Endothelial cell of umbilical vein (primary cell): ENCODE measurements around the gene SLC1A1. TPM values are rescaled to one million over a fixed set of nuclear protein-coding genes. Genes with fewer than 3 reads are reported as not detected.

Experiments used
- BruUV-seq: library from RNA; stranded (reverse); fragments of 400-500 nt; replicated peaks from 2 replicates; lab custom pipeline; 2021; lab: Mats Ljungman, UMichigan
- CTCF ChIA-PET: fragments of 300-600, 350-600 bp; sonication (Branson Sonifier 250); formaldehyde crosslinking; loops from one replicate; lab custom pipeline; 2021; ENCODE audit warnings: antibody characterized with exemption, inconsistent platforms; lab: Charles Lee
- POLR2A ChIA-PET: fragments of 300-600, 350-600 bp; sonication (Branson Sonifier 250); formaldehyde crosslinking; loops from one replicate; lab custom pipeline; 2021; ENCODE audit warnings: antibody characterized with exemption, inconsistent platforms; lab: Charles Lee
- DNase-seq: peaks from one replicate; pipeline ENCODE4 v3.0.0-alpha.2; 2011; ENCODE audit warnings: low read depth, low spot score
- FAIRE-seq: peaks from 2 replicates; lab custom pipeline; 2011; peaks lifted over from hg19 to GRCh38; lab: Jason Lieb, UNC
- H2AFZ ChIP-seq: 2 replicates; pipeline ENCODE4 v1.6.0; 2012; ENCODE audit warnings: low read depth, low read length, control low read depth, inconsistent platforms
- H3K27ac ChIP-seq: 2 replicates; pipeline ENCODE4 v1.5.1; 2011; ENCODE audit warnings: low read depth, mild to moderate bottlenecking, control low read depth, low read length, moderate library complexity; ENCODE audit not compliant: insufficient read depth
- H3K27me3 ChIP-seq, 2 experiments: 2 replicates each; pipeline versions ENCODE4 v1.6.0 to v1.6.1; 2011; ENCODE audit warnings: low read length in 2 of 2, mixed read lengths in 1 of 2; ENCODE audit not compliant: control insufficient read depth in 2 of 2, insufficient read depth in 2 of 2
- H3K36me3 ChIP-seq, 2 experiments: 2 replicates in 1 of 2; 3 replicates in 1 of 2; pipeline ENCODE4 v1.5.1; 2011; ENCODE audit warnings: low read length in 2 of 2, mild to moderate bottlenecking in 1 of 2, moderate library complexity in 1 of 2; ENCODE audit not compliant: control insufficient read depth in 2 of 2, insufficient read depth in 2 of 2; ENCODE audit errors: extremely low read depth in 1 of 2
- H3K4me1 ChIP-seq: 3 replicates; pipeline ENCODE4 v1.5.1; 2011; ENCODE audit warnings: mild to moderate bottlenecking, low read length; ENCODE audit not compliant: control insufficient read depth, insufficient read depth; ENCODE audit errors: extremely low read depth
- H3K4me2 ChIP-seq: 2 replicates; pipeline ENCODE4 v1.6.1; 2011; ENCODE audit warnings: low read length, control low read depth, mixed read lengths; ENCODE audit not compliant: insufficient read depth
- H3K4me3 ChIP-seq, 3 experiments: fragments of 200-600 bp in 1 of 3; sonication (generic), shearing (Covaris generic) in 1 of 3; replicated peaks in 1 of 3; 2 replicates each; pipeline ENCODE4 v1.5.1; 2011 to 2016; ENCODE audit warnings: control low read depth in 3 of 3, low read length in 3 of 3, mild to moderate bottlenecking in 2 of 3, inconsistent platforms in 1 of 3, low read depth in 1 of 3, moderate library complexity in 1 of 3; ENCODE audit not compliant: insufficient read depth in 1 of 3
- H3K79me2 ChIP-seq: 2 replicates; pipeline ENCODE4 v1.6.0; 2012; ENCODE audit warnings: low read length, inconsistent platforms; ENCODE audit not compliant: control insufficient read depth, insufficient read depth
- H3K9ac ChIP-seq: replicated peaks from 2 replicates; pipeline ENCODE3; 2011; ENCODE audit warnings: low read length, control low read depth; ENCODE audit not compliant: insufficient read depth; ENCODE audit errors: extremely low read depth
- H3K9me1 ChIP-seq: replicated peaks from 3 replicates; pipeline ENCODE4 v1.6.0; 2011; ENCODE audit warnings: mild to moderate bottlenecking, low read length; ENCODE audit not compliant: control insufficient read depth, insufficient read depth; ENCODE audit errors: extremely low read depth
- H3K9me3 ChIP-seq: replicated peaks from 2 replicates; pipeline ENCODE4 v1.5.1; 2012; ENCODE audit warnings: low read length, inconsistent platforms; ENCODE audit not compliant: control insufficient read depth, insufficient read depth
- H4K20me1 ChIP-seq: replicated peaks from 2 replicates; pipeline ENCODE3; 2011; ENCODE audit warnings: mild to moderate bottlenecking, low read length; ENCODE audit not compliant: control insufficient read depth, insufficient read depth; ENCODE audit errors: extremely low read depth
- CTCF ChIP-seq, 2 donors: IDR thresholded peaks; 1 replicate in 1 of 2; 2 replicates in 1 of 2; pipeline ENCODE4 v1.5.1; 2011; ENCODE audit warnings: low read length in 2 of 2, mild to moderate bottlenecking in 2 of 2, moderate library complexity in 2 of 2, control low read depth in 1 of 2, inconsistent platforms in 1 of 2, low read depth in 1 of 2; ENCODE audit not compliant: insufficient read depth in 1 of 2; ENCODE audit errors: extremely low read depth in 1 of 2
- EZH2 ChIP-seq: IDR thresholded peaks from 2 replicates; pipeline ENCODE4 v1.6.1; 2012; ENCODE audit warnings: borderline replicate concordance, low read depth, mild to moderate bottlenecking, moderate library complexity, low read length, inconsistent platforms; ENCODE audit not compliant: severe bottlenecking
- FOS ChIP-seq: IDR thresholded peaks from 2 replicates; pipeline ENCODE4 v1.6.1; 2011; ENCODE audit warnings: mild to moderate bottlenecking, low read length, moderate library complexity, borderline replicate concordance; ENCODE audit not compliant: insufficient read depth
- GATA2 ChIP-seq: IDR thresholded peaks from 2 replicates; pipeline ENCODE4 v1.7.0; 2011; ENCODE audit warnings: low read depth, mild to moderate bottlenecking, moderate library complexity, mixed read lengths, low read length; ENCODE audit not compliant: insufficient read length, insufficient read depth
- JUN ChIP-seq: IDR thresholded peaks from 2 replicates; pipeline ENCODE4 v1.6.1; 2011; ENCODE audit warnings: borderline replicate concordance, low read depth; ENCODE audit not compliant: insufficient read length, insufficient read depth
- MAX ChIP-seq: IDR thresholded peaks from 2 replicates; pipeline ENCODE4 v1.6.1; 2011; ENCODE audit not compliant: insufficient read depth, insufficient read length
- MYC ChIP-seq: IDR thresholded peaks from one replicate; pipeline ENCODE4 v1.6.1; 2011; ENCODE audit warnings: mild to moderate bottlenecking, low read depth, low read length
- POLR2A ChIP-seq: IDR thresholded peaks from 2 replicates; pipeline ENCODE4 v1.6.1; 2012; ENCODE audit warnings: low read depth, mild to moderate bottlenecking, control low read depth, low read length
- POLR2AphosphoS5 ChIP-seq: IDR thresholded peaks from 2 replicates; pipeline ENCODE4 v1.6.1; 2012; ENCODE audit warnings: low read depth, mild to moderate bottlenecking, control low read depth, low read length, moderate library complexity; ENCODE audit not compliant: insufficient read depth
- dilution Hi-C: fragments of 300-500 bp; cut with MboI; formaldehyde crosslinking; loops from one replicate; pipeline ENCODE4 v1.15.0; 2019; ENCODE audit warnings: low sequenced_read_pairs; ENCODE audit not compliant: extremely low pct_ligation_motif_present
- intact Hi-C: fragments of 100-400 bp; cut with micrococcal nuclease; formaldehyde crosslinking; loops from one replicate; pipeline ENCODE4 v1.10.0; 2022
- polyA plus RNA-seq, 4 experiments: library from polyadenylated mRNA; depleted of rRNA in 3 of 4; stranded (reverse) in 3 of 4; unstranded in 1 of 4; fragments of >200 nt; gene quantifications; 2 replicates each; pipeline versions ENCODE4 v1.2.1 to v1.2.3, GENCODE V29; 2011 to 2012; ENCODE audit warnings: missing spikeins in 1 of 4
- total RNA-seq: library from RNA; stranded (reverse); gene quantifications from 2 replicates; pipeline ENCODE4 v1.2.3, GENCODE V29; 2021

Gene SLC1A1
- total and polyA plus RNA-seq, 2 donors (not counting 3 experiments of a cell fraction or from before 2014, with no cell fraction given) = 5.8 to 8.3 TPM

GRCh38 chr9:4603830-4604229 lies 113.6 kb downstream of the SLC1A1 start:
- Histone ChIP-seq H3K9me3 (no peaks in the 10 kb centered on the region), H3K27ac (no peak overlapping the region), H3K79me2 (no peaks in the 10 kb centered on the region), H3K4me3 (no peak overlapping the region), H3K4me2 (no peak overlapping the region), H3K27me3 (no peaks in the 10 kb centered on the region), H3K4me1 (no peaks in the 10 kb centered on the region), H3K9ac (no peak overlapping the region), H4K20me1 (no peaks in the 10 kb centered on the region), H3K9me1 (no peaks in the 10 kb centered on the region), H3K36me3 (no peaks in the 10 kb centered on the region), H2AFZ (no peak overlapping the region)
- BruUV-seq = no TSS peak
- intact Hi-C loops = loop anchor here (1.0 kb wide), 1 partner anchor 36 kb away; no protein-coding TSS in a partner anchor
- TF ChIP-seq CTCF (IDR thresholded peaks at IDR 0.05; ENCODE audit: extremely low read depth in 1 of 2, insufficient read depth in 1 of 2, low read depth in 1 of 2, low read length in 2 of 2) = no peak
- TF ChIP-seq JUN = no peak
- no peak for TF ChIP-seq POLR2AphosphoS5
- TF ChIP-seq EZH2 = no peak
- no peak for TF ChIP-seq POLR2A
- TF ChIP-seq MYC = no peak
- TF ChIP-seq FOS = no peak
- no peak for TF ChIP-seq MAX
- no peak for TF ChIP-seq GATA2
- dilution Hi-C loops = no loop called here
- DNase-seq (no peak), FAIRE-seq (no peak)
- ChIA-PET POLR2A (no interaction called here), CTCF (interaction anchor here (1.1 to 2.6 kb wide), 11 partner anchors 9 to 221 kb away, joined by 3 to 16 read pairs (median 9); no protein-coding TSS in a partner anchor)
